ENCODE results near the gene FGD4. TPM values are rescaled to one million over a fixed set of nuclear protein-coding genes. Genes with fewer than 3 reads are reported as not detected.

The FGD4 gene
- total RNA-seq, 4 donors from 2014 or later, result 21.4 to 33.0 (median 26.9) TPM

GRCh38 chr12:32451816-32452215, 52.5 kb downstream of the FGD4 start:
- H3K36me3 ChIP-seq, result no peaks in the 10 kb centered on the region
- no peak overlapping the region for H3K27ac ChIP-seq (replicated peaks in 1 of 4)
- H3K4me3 ChIP-seq, result no peak overlapping the region
- TF ChIP-seq CTCF (IDR thresholded peaks at IDR 0.05) (no peak), POLR2AphosphoS5 (IDR thresholded peaks at IDR 0.05) (no peak), EP300 (IDR thresholded peaks at IDR 0.05) (no peak), POLR2A (IDR thresholded peaks at IDR 0.05; ENCODE audit: low read depth) (no peak)
- 90% methylated on average over 5 of the region's 5 CpGs for WGBS
- H3K27me3 ChIP-seq, result no peaks in the 10 kb centered on the region
- DNase-seq (ENCODE audit: extremely low spot score), result no peak
- H3K4me1 ChIP-seq, result peaks cover 22 to 49% (median 39%) of the 10 kb centered on the region in 4 donors
- intact Hi-C loops (cut with DNase I), result loop anchor here (5.0 to 10.0 kb wide), 4 partner anchors 55 to 303 kb away; partner anchors contain the start of genes FGD4 and YARS2
- no peaks in the 10 kb centered on the region for H3K9me3 ChIP-seq

GRCh38 chr12:32454075-32454474, 54.7 kb downstream of the FGD4 start:
- Histone ChIP-seq H3K9me3 (no peaks in the 10 kb centered on the region), H3K4me3 (no peak overlapping the region), H3K4me1 (peaks cover 27 to 58% (median 51%) of the 10 kb centered on the region in 4 donors), H3K27ac (replicated peaks in 1 of 4) (peak overlapping the region; percentile 49 to 60 (median 57)), H3K27me3 (no peaks in the 10 kb centered on the region), H3K36me3 (no peaks in the 10 kb centered on the region)
- no peak for DNase-seq (ENCODE audit: extremely low spot score)
- 29% methylated on average over 3 of the region's 3 CpGs for WGBS
- no peak for TF ChIP-seq EP300 (IDR thresholded peaks at IDR 0.05)
- TF ChIP-seq POLR2A (IDR thresholded peaks at IDR 0.05; ENCODE audit: low read depth), result no peak
- TF ChIP-seq POLR2AphosphoS5 (IDR thresholded peaks at IDR 0.05), result peak in 1 of 2 donors; percentile 57
- no peak for TF ChIP-seq CTCF (IDR thresholded peaks at IDR 0.05)
- intact Hi-C loops (cut with DNase I), result loop anchor here (5.0 to 10.0 kb wide), 4 partner anchors 57 to 301 kb away; partner anchors contain the start of genes FGD4 and YARS2

- WGBS, result 16% methylated on average over 1 of the region's 1 CpG
- H3K27ac ChIP-seq (replicated peaks in 1 of 4), result peak overlapping the region; percentile 49 to 60 (median 57)
- H3K9me3 ChIP-seq, result no peaks in the 10 kb centered on the region
- H3K27me3 ChIP-seq, result no peaks in the 10 kb centered on the region
- TF ChIP-seq POLR2AphosphoS5 (IDR thresholded peaks at IDR 0.05), result no peak
- DNase-seq (ENCODE audit: extremely low spot score), result no peak
- H3K4me1 ChIP-seq, result peaks cover 27 to 58% (median 51%) of the 10 kb centered on the region in 4 donors
- no peaks in the 10 kb centered on the region for H3K36me3 ChIP-seq
- intact Hi-C loops (cut with DNase I), result loop anchor here (5.0 to 10.0 kb wide), 6 partner anchors 58 to 300 kb away; partner anchors contain the start of genes FGD4 and YARS2
- H3K4me3 ChIP-seq, result no peak overlapping the region
Observed at GRCh38 chr12:32454866-32455265, 55.5 kb downstream of the FGD4 start.

- WGBS, result 3% methylated on average over 1 of the region's 1 CpG
- peak; percentile 59 to 71 (median 62) for TF ChIP-seq CTCF (IDR thresholded peaks at IDR 0.05)
- no peak for TF ChIP-seq POLR2A (IDR thresholded peaks at IDR 0.05; ENCODE audit: low read depth)
- no peak for TF ChIP-seq EP300 (IDR thresholded peaks at IDR 0.05)
- H3K27ac ChIP-seq (replicated peaks in 1 of 4), result peak overlapping the region; percentile 36 to 54 (median 46)
Observed at GRCh38 chr12:32455607-32456071, 56.3 kb downstream of the FGD4 start.

GRCh38 chr12:32457251-32458025, 58.1 kb downstream of the FGD4 start:
- TF ChIP-seq CTCF (IDR thresholded peaks at IDR 0.05), result no peak
- no peak for TF ChIP-seq POLR2AphosphoS5 (IDR thresholded peaks at IDR 0.05)
- TF ChIP-seq EP300 (IDR thresholded peaks at IDR 0.05), result no peak
- no peak for TF ChIP-seq POLR2A (IDR thresholded peaks at IDR 0.05; ENCODE audit: low read depth)
- no peak for DNase-seq (ENCODE audit: extremely low spot score)
- 34% methylated on average over 1 of the region's 1 CpG for WGBS
- Histone ChIP-seq H3K4me1 (peaks cover 27 to 49% (median 45%) of the 10 kb centered on the region in 4 donors), H3K4me3 (no peak overlapping the region), H3K36me3 (no peaks in the 10 kb centered on the region), H3K27ac (replicated peaks in 1 of 4) (peak overlapping the region in 1 of 4 donors; percentile 18), H3K27me3 (no peaks in the 10 kb centered on the region), H3K9me3 (no peaks in the 10 kb centered on the region)
- intact Hi-C loops (cut with DNase I), result loop anchor here (5.0 to 10.0 kb wide), 5 partner anchors 93 to 297 kb away; partner anchors contain the start of gene YARS2

More at GRCh38 chr12:32455607-32456071, 56.3 kb downstream of the FGD4 start:
- Histone ChIP-seq H3K9me3 (no peaks in the 10 kb centered on the region), H3K27me3 (no peaks in the 10 kb centered on the region), H3K4me3 (peak overlapping the region; percentile 36 to 51 (median 43)), H3K4me1 (peaks cover 27 to 53% (median 48%) of the 10 kb centered on the region in 4 donors), H3K36me3 (no peaks in the 10 kb centered on the region)
- no peak for DNase-seq (ENCODE audit: extremely low spot score)
- intact Hi-C loops (cut with DNase I), result loop anchor here (5.0 to 10.0 kb wide), 5 partner anchors 91 to 299 kb away; partner anchors contain the start of gene YARS2
